Thyroid gland (tissue), 4 donors: ENCODE results near the gene DMXL1. TPM values are rescaled to one million over a fixed set of nuclear protein-coding genes. Genes with fewer than 3 reads are reported as not detected.

ENCODE experiments used
- DNase-seq, 2 donors: peaks; one replicate each; pipeline ENCODE4 v3.0.0-alpha.2; 2019
- H3K27ac ChIP-seq, 3 donors: fragments of 200-600 bp; sonication (generic); 1 replicate in 2 of 3; 2 replicates in 1 of 3; pipeline ENCODE4 v1.5.1; 2016 to 2019; ENCODE audit warnings: mild to moderate bottlenecking in 1 of 3, moderate library complexity in 1 of 3
- H3K27me3 ChIP-seq: fragments of 200-600 bp; sonication (generic); one replicate; pipeline ENCODE4 v1.5.1; 2019
- H3K36me3 ChIP-seq, 2 donors: fragments of 200-600 bp; sonication (generic); one replicate each; pipeline ENCODE4 v1.5.1; 2016 to 2019
- H3K4me1 ChIP-seq, 2 donors: fragments of 200-600 bp; sonication (generic); one replicate each; pipeline ENCODE4 v1.5.1; 2017 to 2019
- H3K4me3 ChIP-seq, 3 donors: fragments of 200-600 bp; sonication (generic); replicated peaks in 1 of 3; 1 replicate in 2 of 3; 2 replicates in 1 of 3; pipeline ENCODE4 v1.5.1; 2016; ENCODE audit warnings: mild to moderate bottlenecking in 1 of 3
- H3K9me3 ChIP-seq: fragments of 200-600 bp; sonication (generic); one replicate; pipeline ENCODE4 v1.5.1; 2017
- CTCF ChIP-seq, 6 experiments: fragments of 200-600 bp in 3 of 6; fragments of 450-650 bp in 3 of 6; sonication (generic) in 3 of 6; IDR thresholded peaks; one replicate each; pipeline ENCODE4 v1.5.1; 2016 to 2019; ENCODE audit warnings: antibody characterized with exemption in 6 of 6, mild to moderate bottlenecking in 2 of 6, inconsistent platforms in 1 of 6, moderate library complexity in 1 of 6
- POLR2A ChIP-seq, 2 donors: fragments of 450-650 bp; IDR thresholded peaks; one replicate each; pipeline ENCODE4 v1.6.1; 2017; ENCODE audit warnings: antibody characterized with exemption in 2 of 2, mild to moderate bottlenecking in 2 of 2, moderate library complexity in 1 of 2
- WGBS, 2 donors: methylation state at CpG; one replicate each; pipeline ENCODE4 v1.1.5; 2017; 5-methylcytosine and 5-hydroxymethylcytosine counted together
- intact Hi-C: fragments of 100-400 bp; cut with DNase I; formaldehyde crosslinking; loops from one replicate; pipeline ENCODE4 v1.15.1; 2023
- total RNA-seq, 4 donors: library from RNA; depleted of rRNA; stranded (reverse); fragments of >200 nt; gene quantifications; one replicate each; pipeline ENCODE4 v1.2.3, GENCODE V29; 2016

The DMXL1 gene
- total RNA-seq, 4 donors from 2014 or later = 90.8 to 158 (median 95.4) TPM

GRCh38 chr5:119200795-119201194, 129.9 kb downstream of the DMXL1 start:
- Histone ChIP-seq H3K4me3 (no peak overlapping the region), H3K36me3 (peaks cover 15 to 19% of the 10 kb centered on the region in 2 donors), H3K9me3 (no peaks in the 10 kb centered on the region), H3K4me1 (no peaks in the 10 kb centered on the region), H3K27ac (no peak overlapping the region), H3K27me3 (no peaks in the 10 kb centered on the region)
- TF ChIP-seq POLR2A (IDR thresholded peaks at IDR 0.05) (no peak), CTCF (IDR thresholded peaks at IDR 0.05) (no peak)
- no peak for DNase-seq
- intact Hi-C loops = no loop called here

GRCh38 chr5:119207105-119207504, 136.2 kb downstream of the DMXL1 start:
- H3K27ac ChIP-seq = no peak overlapping the region
- no peak for TF ChIP-seq CTCF (IDR thresholded peaks at IDR 0.05)
- TF ChIP-seq POLR2A (IDR thresholded peaks at IDR 0.05) = no peak
- 91 to 92% methylated on average over 1 of the region's 1 CpG for WGBS, 2 donors
- no peaks in the 10 kb centered on the region for H3K9me3 ChIP-seq
- peaks cover 0 to 4% of the 10 kb centered on the region in 2 donors for H3K36me3 ChIP-seq
- no peaks in the 10 kb centered on the region for H3K27me3 ChIP-seq
- no peak overlapping the region for H3K4me3 ChIP-seq
- intact Hi-C loops = no loop called here
- H3K4me1 ChIP-seq = no peaks in the 10 kb centered on the region
- no peak for DNase-seq

GRCh38 chr5:119212026-119212425, 141.1 kb downstream of the DMXL1 start:
- no peaks in the 10 kb centered on the region for H3K4me1 ChIP-seq
- WGBS, 2 donors = 98 to 100% methylated on average over 2 of the region's 2 CpGs
- no peak overlapping the region for H3K27ac ChIP-seq
- no peak overlapping the region for H3K4me3 ChIP-seq
- intact Hi-C loops = no loop called here
- no peak for TF ChIP-seq POLR2A (IDR thresholded peaks at IDR 0.05)
- TF ChIP-seq CTCF (IDR thresholded peaks at IDR 0.05) = no peak
- no peaks in the 10 kb centered on the region for H3K36me3 ChIP-seq
- H3K27me3 ChIP-seq = no peaks in the 10 kb centered on the region
- no peak for DNase-seq
- no peaks in the 10 kb centered on the region for H3K9me3 ChIP-seq

GRCh38 chr5:119212676-119213075, 141.8 kb downstream of the DMXL1 start:
- TF ChIP-seq CTCF (IDR thresholded peaks at IDR 0.05) (no peak), POLR2A (IDR thresholded peaks at IDR 0.05) (no peak)
- intact Hi-C loops = no loop called here
- Histone ChIP-seq H3K9me3 (no peaks in the 10 kb centered on the region), H3K27ac (no peak overlapping the region), H3K4me3 (no peak overlapping the region), H3K4me1 (no peaks in the 10 kb centered on the region), H3K36me3 (no peaks in the 10 kb centered on the region), H3K27me3 (no peaks in the 10 kb centered on the region)
- DNase-seq = no peak

GRCh38 chr5:119217183-119217582, 146.3 kb downstream of the DMXL1 start:
- DNase-seq = no peak
- Histone ChIP-seq H3K36me3 (no peaks in the 10 kb centered on the region), H3K27ac (no peak overlapping the region), H3K4me1 (no peaks in the 10 kb centered on the region), H3K9me3 (no peaks in the 10 kb centered on the region), H3K27me3 (no peaks in the 10 kb centered on the region), H3K4me3 (no peak overlapping the region)
- TF ChIP-seq POLR2A (IDR thresholded peaks at IDR 0.05) = no peak
- TF ChIP-seq CTCF (IDR thresholded peaks at IDR 0.05) = no peak
- intact Hi-C loops = no loop called here
- 94 to 98% methylated on average over 3 of the region's 3 CpGs for WGBS, 2 donors
